Lower lobe of right lung (tissue), 2 donors: ENCODE data around the gene ACTMAP. TPM values are rescaled to one million over a fixed set of nuclear protein-coding genes. Genes with fewer than 3 reads are reported as not detected.

ENCODE experiments used
- ATAC-seq, 2 donors: fragments of 200-7000 bp; cut with Tn5 transposase; one replicate each; pipeline ENCODE4 v1.9.1; 2020 to 2022; ENCODE audit warnings: mild to moderate bottlenecking in 2 of 2, moderate library complexity in 2 of 2
- DNase-seq: peaks from one replicate; pipeline ENCODE4 v3.0.0-alpha.2; 2020
- H3K27ac ChIP-seq: fragments of 200-600 bp; one replicate; pipeline ENCODE4 v1.8.0; 2022
- H3K27me3 ChIP-seq: fragments of 200-600 bp; one replicate; pipeline ENCODE4 v1.8.0; 2022; ENCODE audit warnings: low read depth
- H3K36me3 ChIP-seq: fragments of 200-600 bp; one replicate; pipeline ENCODE4 v1.8.0; 2022; ENCODE audit warnings: mild to moderate bottlenecking
- H3K4me1 ChIP-seq: fragments of 200-600 bp; one replicate; pipeline ENCODE4 v1.8.0; 2022
- H3K4me3 ChIP-seq: fragments of 200-600 bp; one replicate; pipeline ENCODE4 v1.8.0; 2022; ENCODE audit warnings: mild to moderate bottlenecking
- H3K9me3 ChIP-seq: fragments of 200-600 bp; one replicate; pipeline ENCODE4 v1.8.0; 2022
- CTCF ChIP-seq: fragments of 200-600 bp; IDR thresholded peaks from one replicate; pipeline ENCODE4 v1.8.0; 2022; ENCODE audit warnings: antibody characterized with exemption, mild to moderate bottlenecking
- intact Hi-C: fragments of 100-400 bp; cut with DNase I; formaldehyde crosslinking; loops from one replicate; pipeline ENCODE4 v1.11.0; 2022
- long read RNA-seq: library from polyadenylated mRNA; unstranded; transcript quantifications from one replicate; pipeline ENCODE4 v2.0.0, GENCODE V29; 2021
- total RNA-seq: library from RNA; stranded (reverse); fragmentation: NEBNext Ultra II Directional; extraction: Animal tissue kit (Norgen Biotek cat#: 25700); gene quantifications from one replicate; pipeline ENCODE4 v1.2.1, GENCODE V29; 2021
- donor health status: DM: no; HTN: yes; CAD: no; lungs with severe emphysema.

Gene ACTMAP
- total RNA-seq = 17.6 TPM
- long read RNA-seq, partial matches to known transcripts = 8 of 21 reads
- long read RNA-seq, other reads (novel, unspliced or antisense) = 12 of 21 reads

GRCh38 chr19:40750058-40750873, at the start of gene ACTMAP:
Gene ACTMAP (minus strand): TSS chr19:40750477. CDS start chr19:40749803, 674 bp downstream.
- H3K9me3 ChIP-seq = no peaks in the 10 kb centered on the region
- H3K27ac ChIP-seq = peak within 1 kb of the TSS; percentile 93
- ATAC-seq = peak; percentile 94 to 97
- intact Hi-C loops = no loop called here
- peak within 1 kb of the TSS; percentile 63 for H3K4me3 ChIP-seq
- DNase-seq = peak; percentile 99
- no peak for TF ChIP-seq CTCF
- H3K27me3 ChIP-seq = no peaks in the 10 kb centered on the region
- peaks cover 65% of the 10 kb centered on the region for H3K4me1 ChIP-seq
- H3K36me3 ChIP-seq = peaks cover 13% of the 10 kb centered on the region

- Histone ChIP-seq H3K36me3 (peaks cover 44% of the 10 kb centered on the region), H3K9me3 (no peaks in the 10 kb centered on the region), H3K4me3 (peak overlapping the region; percentile 92), H3K27me3 (no peaks in the 10 kb centered on the region), H3K27ac (peak overlapping the region; percentile 92), H3K4me1 (peaks cover 57% of the 10 kb centered on the region)
- ATAC-seq (peak; percentile 1 to 16), DNase-seq (peak; percentile 78)
- intact Hi-C loops = no loop called here
- TF ChIP-seq CTCF = no peak
Observed at GRCh38 chr19:40799558-40800338, 49.5 kb upstream of the ACTMAP start.

- DNase-seq = peak; percentile 100
- peaks cover 48% of the 10 kb centered on the region for H3K4me1 ChIP-seq
- intact Hi-C loops = no loop called here
- no peaks in the 10 kb centered on the region for H3K27me3 ChIP-seq
- no peaks in the 10 kb centered on the region for H3K9me3 ChIP-seq
- H3K36me3 ChIP-seq = peaks cover 36% of the 10 kb centered on the region
- peak; percentile 89 to 95 for ATAC-seq
- peak within 1 kb of the TSS; percentile 92 for H3K27ac ChIP-seq
- H3K4me3 ChIP-seq = peak within 1 kb of the TSS; percentile 92
- TF ChIP-seq CTCF = no peak
Observed at GRCh38 chr19:40798683-40799557, 48.6 kb upstream of the ACTMAP start, which contains the start of gene EGLN2. Gene EGLN2 (plus strand): TSS chr19:40799191. CDS start chr19:40800573, 1,382 bp downstream.

- peaks cover 28% of the 10 kb centered on the region for H3K36me3 ChIP-seq
- H3K27me3 ChIP-seq = no peaks in the 10 kb centered on the region
- H3K4me1 ChIP-seq = peaks cover 40% of the 10 kb centered on the region
- peak; percentile 50 for TF ChIP-seq CTCF
- H3K27ac ChIP-seq = peak overlapping the region; percentile 88
- intact Hi-C loops = no loop called here
- peak overlapping the region; percentile 92 for H3K4me3 ChIP-seq
- ATAC-seq (peak; percentile 59 to 61), DNase-seq (peak; percentile 90)
- no peaks in the 10 kb centered on the region for H3K9me3 ChIP-seq
Observed at GRCh38 chr19:40797963-40798682, 47.8 kb upstream of the ACTMAP start.
